HFFc6 (cell line): ENCODE measurements around the gene SOBP. TPM values are rescaled to one million over a fixed set of nuclear protein-coding genes. Genes with fewer than 3 reads are reported as not detected.

Experiments
- DNase-seq: peaks from one replicate; pipeline ENCODE4 v3.0.0-alpha.2; 2018
- H3K27ac Mint-ChIP-seq: 2 replicates; pipeline ENCODE4 v1.8.0; 2020; ENCODE audit warnings: mild to moderate bottlenecking, mixed read lengths
- H3K27me3 Mint-ChIP-seq: 2 replicates; pipeline ENCODE4 v1.8.0; 2021; ENCODE audit warnings: mild to moderate bottlenecking, moderate library complexity, mixed read lengths; ENCODE audit not compliant: insufficient read depth
- H3K36me3 Mint-ChIP-seq: 2 replicates; pipeline ENCODE4 v1.8.0; 2021; ENCODE audit warnings: low read depth, mixed read lengths
- H3K4me1 Mint-ChIP-seq: 2 replicates; pipeline ENCODE4 v1.8.0; 2020; ENCODE audit warnings: low read depth, mixed read lengths
- H3K4me3 Mint-ChIP-seq: 2 replicates; pipeline ENCODE4 v1.8.0; 2020; ENCODE audit warnings: mild to moderate bottlenecking, moderate library complexity, mixed read lengths
- H3K9me3 Mint-ChIP-seq: 2 replicates; pipeline ENCODE4 v1.8.0; 2020; ENCODE audit warnings: mild to moderate bottlenecking, mixed read lengths
- total RNA-seq, 6 experiments: library from RNA; stranded (reverse); fragmentation: NEBNext Ultra II Directional; extraction: Animal tissue kit (Norgen Biotek cat#: 25700); gene quantifications; 2 replicates in 1 of 6; 3 replicates in 5 of 6; pipeline ENCODE4 v1.2.3, GENCODE V29; 2021
- TF ChIP-seq, protein P1 (sequence below): fragments of 200-600 bp; sonication (generic); IDR thresholded peaks from 2 replicates; pipeline ENCODE4 v1.5.0; 2021; ENCODE audit warnings: antibody characterized with exemption, mild to moderate bottlenecking

Gene SOBP
- total RNA-seq, 6 experiments from 2014 or later = 0.09 to 0.50 (median 0.15) TPM; not detected in 1

DNA sequence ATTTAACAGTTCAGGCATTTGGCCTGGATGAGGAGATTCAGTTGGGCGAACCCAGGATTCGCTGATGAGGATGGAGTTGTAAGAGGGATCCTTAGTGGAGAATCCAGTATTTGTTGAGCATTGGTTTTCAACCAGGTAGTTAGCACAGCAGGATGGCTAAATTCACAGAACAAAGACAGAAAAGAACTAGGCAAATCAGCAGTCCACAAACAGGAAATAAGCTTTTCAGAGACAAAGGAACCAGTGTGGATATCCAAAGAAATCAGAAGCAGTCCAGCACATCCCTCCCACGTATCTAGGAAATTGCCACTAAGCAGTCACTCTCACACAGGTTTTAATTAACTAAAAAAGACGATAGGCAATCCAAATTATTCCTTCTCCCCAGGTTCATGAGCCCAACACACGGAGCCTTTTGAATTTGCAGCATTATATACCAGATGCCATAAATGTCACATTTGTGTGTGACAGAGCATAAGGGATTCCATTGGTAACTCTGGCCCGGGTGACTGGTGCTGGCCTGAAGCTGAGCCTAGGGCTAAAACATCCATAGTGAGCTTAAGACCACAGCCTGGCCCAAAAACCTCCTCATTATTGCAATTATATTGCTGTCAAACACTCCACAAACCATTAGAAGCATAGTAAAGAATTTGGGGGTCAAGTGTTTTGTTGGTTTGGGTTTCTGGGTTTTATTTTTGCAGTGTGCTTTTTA lies 131.5 kb downstream of the SOBP start:
- Mint-ChIP-seq H3K27me3 (peaks cover 19% of the 10 kb centered on the region), H3K4me3 (no peak overlapping the region), H3K9me3 (no peaks in the 10 kb centered on the region), H3K36me3 (no peaks in the 10 kb centered on the region), H3K4me1 (peaks cover 7% of the 10 kb centered on the region; the same call in 1 of the 2 replicates), H3K27ac (no peak overlapping the region)
- TF ChIP-seq, protein P1, sequence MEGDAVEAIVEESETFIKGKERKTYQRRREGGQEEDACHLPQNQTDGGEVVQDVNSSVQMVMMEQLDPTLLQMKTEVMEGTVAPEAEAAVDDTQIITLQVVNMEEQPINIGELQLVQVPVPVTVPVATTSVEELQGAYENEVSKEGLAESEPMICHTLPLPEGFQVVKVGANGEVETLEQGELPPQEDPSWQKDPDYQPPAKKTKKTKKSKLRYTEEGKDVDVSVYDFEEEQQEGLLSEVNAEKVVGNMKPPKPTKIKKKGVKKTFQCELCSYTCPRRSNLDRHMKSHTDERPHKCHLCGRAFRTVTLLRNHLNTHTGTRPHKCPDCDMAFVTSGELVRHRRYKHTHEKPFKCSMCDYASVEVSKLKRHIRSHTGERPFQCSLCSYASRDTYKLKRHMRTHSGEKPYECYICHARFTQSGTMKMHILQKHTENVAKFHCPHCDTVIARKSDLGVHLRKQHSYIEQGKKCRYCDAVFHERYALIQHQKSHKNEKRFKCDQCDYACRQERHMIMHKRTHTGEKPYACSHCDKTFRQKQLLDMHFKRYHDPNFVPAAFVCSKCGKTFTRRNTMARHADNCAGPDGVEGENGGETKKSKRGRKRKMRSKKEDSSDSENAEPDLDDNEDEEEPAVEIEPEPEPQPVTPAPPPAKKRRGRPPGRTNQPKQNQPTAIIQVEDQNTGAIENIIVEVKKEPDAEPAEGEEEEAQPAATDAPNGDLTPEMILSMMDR = no peak
- no peak for DNase-seq

DNA sequence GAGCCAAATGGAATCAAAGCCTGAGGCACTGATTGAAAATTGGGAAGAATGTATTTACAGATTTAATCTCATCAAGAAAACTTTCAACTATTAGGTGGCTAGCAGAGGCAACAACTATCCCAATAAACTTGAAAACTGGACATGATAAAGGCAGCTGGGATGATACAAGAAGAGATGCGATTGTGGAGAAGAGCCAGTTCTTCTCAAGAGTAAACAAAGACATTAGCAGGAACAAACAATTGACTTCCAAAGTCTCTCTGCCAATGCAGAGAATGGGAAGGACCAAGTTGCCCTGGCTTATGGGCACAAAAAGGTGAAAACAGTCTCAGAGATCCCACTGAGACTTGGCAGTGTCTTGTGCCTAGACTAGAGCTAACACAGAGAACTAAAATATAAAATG lies 132.4 kb downstream of the SOBP start:
- TF ChIP-seq, protein P1 = no peak
- no peak overlapping the region for H3K27ac Mint-ChIP-seq
- no peak for DNase-seq
- peaks cover 7% of the 10 kb centered on the region; the same call in 1 of the 2 replicates for H3K4me1 Mint-ChIP-seq
- H3K4me3 Mint-ChIP-seq = no peak overlapping the region
- H3K9me3 Mint-ChIP-seq = no peaks in the 10 kb centered on the region
- no peaks in the 10 kb centered on the region for H3K36me3 Mint-ChIP-seq
- peaks cover 11% of the 10 kb centered on the region for H3K27me3 Mint-ChIP-seq

DNA sequence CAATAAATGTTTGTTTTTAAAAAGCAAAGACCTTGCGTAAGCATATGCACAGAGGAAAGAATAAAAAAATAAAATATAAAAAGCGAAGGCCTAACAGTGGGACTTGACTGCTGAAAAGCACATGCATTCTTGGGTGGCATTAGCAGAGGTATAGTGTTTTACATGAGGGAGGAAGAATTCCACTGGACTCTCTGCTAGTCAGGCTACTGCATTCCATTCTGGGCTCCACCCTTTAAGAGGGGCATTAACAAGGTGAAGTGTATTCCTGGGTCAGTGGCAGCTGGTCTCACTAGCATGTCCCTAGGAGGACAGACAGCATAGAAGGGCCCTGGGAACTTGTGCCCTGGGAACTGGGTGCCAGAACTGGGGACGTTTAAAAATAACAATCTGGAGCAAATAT lies 134.1 kb downstream of the SOBP start:
- Mint-ChIP-seq H3K4me1 (peaks cover 7% of the 10 kb centered on the region; the same call in 1 of the 2 replicates), H3K36me3 (no peaks in the 10 kb centered on the region), H3K27ac (no peak overlapping the region), H3K9me3 (no peaks in the 10 kb centered on the region), H3K27me3 (peaks cover 19% of the 10 kb centered on the region), H3K4me3 (no peak overlapping the region)
- DNase-seq = no peak
- TF ChIP-seq, protein P1 = no peak

DNA sequence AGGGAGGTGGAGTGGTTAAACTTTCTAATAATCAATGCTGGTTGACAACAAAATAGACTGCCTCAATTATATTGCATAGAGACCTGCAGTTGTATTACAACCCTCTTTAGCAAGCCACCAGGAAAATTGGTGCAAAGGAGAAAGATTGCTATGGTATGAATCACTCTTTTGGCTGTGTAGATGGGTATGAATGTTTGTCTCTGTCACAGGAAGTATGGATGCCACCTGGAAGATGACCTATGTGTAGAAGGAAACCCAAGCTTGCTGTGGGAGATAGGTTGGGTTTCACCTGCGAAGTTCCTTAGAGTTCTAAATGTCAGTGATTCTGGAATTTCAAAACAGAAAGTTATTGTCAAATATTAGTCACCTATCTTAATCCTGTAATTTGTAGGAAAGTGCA lies 134.6 kb downstream of the SOBP start:
- Mint-ChIP-seq H3K4me3 (no peak overlapping the region), H3K4me1 (peaks cover 7% of the 10 kb centered on the region; the same call in 1 of the 2 replicates), H3K27ac (no peak overlapping the region), H3K36me3 (no peaks in the 10 kb centered on the region), H3K27me3 (peaks cover 19% of the 10 kb centered on the region), H3K9me3 (no peaks in the 10 kb centered on the region)
- TF ChIP-seq, protein P1 = no peak
- DNase-seq = no peak

DNA sequence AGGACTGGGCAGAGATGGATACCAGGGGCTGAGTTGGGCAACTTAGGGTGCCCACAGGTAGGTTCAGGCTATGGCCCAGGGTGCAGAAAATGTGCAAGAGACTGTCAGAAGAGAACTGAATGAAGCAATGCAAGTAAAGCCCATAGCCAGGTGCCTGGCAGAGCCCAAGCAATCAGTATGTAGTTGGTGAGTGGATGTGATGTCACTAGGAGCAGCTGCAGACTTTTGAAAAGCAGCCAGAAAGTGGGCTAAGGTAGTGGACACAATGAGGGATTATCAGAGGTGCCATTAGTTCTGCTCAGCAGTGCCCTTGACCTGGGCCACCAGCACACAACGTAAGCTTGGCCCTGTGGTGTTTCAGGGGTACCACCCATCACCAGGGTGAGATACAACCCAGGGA lies 135.3 kb downstream of the SOBP start:
- TF ChIP-seq, protein P1 = no peak
- H3K9me3 Mint-ChIP-seq = no peaks in the 10 kb centered on the region
- DNase-seq = no peak
- peaks cover 7% of the 10 kb centered on the region; the same call in 1 of the 2 replicates for H3K4me1 Mint-ChIP-seq
- H3K4me3 Mint-ChIP-seq = no peak overlapping the region
- H3K27ac Mint-ChIP-seq = no peak overlapping the region
- H3K27me3 Mint-ChIP-seq = peaks cover 18% of the 10 kb centered on the region
- H3K36me3 Mint-ChIP-seq = no peaks in the 10 kb centered on the region
